MM.1S (cell line): ENCODE measurements around the gene SPPL2C.

ENCODE experiments used
- DNase-seq: peaks from one replicate; pipeline ENCODE4 v3.0.0-alpha.2; 2015
- H2AFZ ChIP-seq: fragments of 300-600 bp; sonication (generic); 2 replicates; pipeline ENCODE4 v1.6.0; 2016; ENCODE audit warnings: antibody characterized with exemption, low read length
- H3F3A ChIP-seq: fragments of 300-600 bp; sonication (generic); 2 replicates; pipeline ENCODE4 v1.6.1; 2016; ENCODE audit warnings: mild to moderate bottlenecking, antibody characterized with exemption, low read length, moderate library complexity, mixed read lengths; ENCODE audit not compliant: insufficient read depth
- H3K27ac ChIP-seq: fragments of 300-600 bp; sonication (generic); 2 replicates; pipeline ENCODE4 v1.5.1; 2016; ENCODE audit warnings: mild to moderate bottlenecking, low read length
- H3K27me3 ChIP-seq: fragments of 300-600 bp; sonication (generic); replicated peaks from 2 replicates; pipeline ENCODE4 v1.6.0; 2016; ENCODE audit warnings: low read length; ENCODE audit not compliant: insufficient read depth
- H3K36me3 ChIP-seq: fragments of 300-600 bp; sonication (generic); replicated peaks from 2 replicates; pipeline ENCODE4 v1.6.1; 2016; ENCODE audit warnings: mild to moderate bottlenecking, low read length, mixed read lengths; ENCODE audit not compliant: insufficient read depth
- H3K4me1 ChIP-seq: fragments of 300-600 bp; sonication (generic); 2 replicates; pipeline ENCODE4 v1.6.1; 2016; ENCODE audit warnings: low read length, mixed read lengths
- H3K4me2 ChIP-seq: fragments of 300-600 bp; sonication (generic); 2 replicates; pipeline ENCODE4 v1.6.0; 2016; ENCODE audit warnings: low read depth, low read length
- H3K4me3 ChIP-seq: fragments of 300-600 bp; sonication (generic); 2 replicates; pipeline ENCODE4 v1.5.1; 2016; ENCODE audit warnings: low read length, mixed read lengths
- H3K79me2 ChIP-seq: fragments of 300-600 bp; sonication (generic); 2 replicates; pipeline ENCODE4 v1.6.1; 2016; ENCODE audit warnings: mixed run types, low read length, mixed read lengths
- H3K9ac ChIP-seq: fragments of 300-600 bp; sonication (generic); 2 replicates; pipeline ENCODE4 v1.6.1; 2016; ENCODE audit warnings: low read length, mixed read lengths
- H3K9me2 ChIP-seq: fragments of 300-600 bp; sonication (generic); replicated peaks from 2 replicates; pipeline ENCODE4 v1.6.1; 2016; ENCODE audit warnings: mild to moderate bottlenecking, low read length, mixed read lengths; ENCODE audit not compliant: insufficient read depth
- H3K9me3 ChIP-seq: fragments of 300-600 bp; sonication (generic); replicated peaks from 2 replicates; pipeline ENCODE4 v1.6.1; 2016; ENCODE audit warnings: mild to moderate bottlenecking, low read length, mixed read lengths; ENCODE audit not compliant: insufficient read depth
- H4K20me1 ChIP-seq: fragments of 300-600 bp; sonication (generic); 2 replicates; pipeline ENCODE4 v1.6.1; 2016; ENCODE audit warnings: mild to moderate bottlenecking, low read length, moderate library complexity, mixed read lengths; ENCODE audit not compliant: insufficient read depth
- EZH2 ChIP-seq: fragments of 300-600 bp; sonication (generic); optimal IDR thresholded peaks from 2 replicates; pipeline ENCODE3; 2017; ENCODE audit warnings: low read depth, mild to moderate bottlenecking, antibody characterized with exemption, low read length, mixed read lengths
- EZH2phosphoT487 ChIP-seq: fragments of 300-600 bp; sonication (generic); IDR thresholded peaks from 2 replicates; pipeline ENCODE4 v1.6.1; 2018; ENCODE audit warnings: antibody characterized with exemption, low read length
- TF ChIP-seq, protein P1 (sequence below): fragments of 300-600 bp; sonication (generic); IDR thresholded peaks from 2 replicates; pipeline ENCODE4 v1.5.1; 2016; ENCODE audit warnings: antibody characterized with exemption, low read length, mixed read lengths

Gene SPPL2C

GRCh38 chr17:45839442-45839841 lies 5.2 kb upstream of the SPPL2C start:
- DNase-seq = no peak
- Histone ChIP-seq H3K79me2 (no peaks in the 10 kb centered on the region), H3K9me2 (no peaks in the 10 kb centered on the region), H3K9me3 (no peaks in the 10 kb centered on the region), H3K9ac (no peak overlapping the region), H3K27ac (no peak overlapping the region), H3K36me3 (no peaks in the 10 kb centered on the region), H3K4me1 (no peaks in the 10 kb centered on the region), H3K27me3 (peaks cover 42% of the 10 kb centered on the region), H3K4me3 (no peak overlapping the region), H3K4me2 (no peak overlapping the region), H2AFZ (no peak overlapping the region), H3F3A (no peaks in the 10 kb centered on the region), H4K20me1 (no peaks in the 10 kb centered on the region)
- TF ChIP-seq, protein P1, sequence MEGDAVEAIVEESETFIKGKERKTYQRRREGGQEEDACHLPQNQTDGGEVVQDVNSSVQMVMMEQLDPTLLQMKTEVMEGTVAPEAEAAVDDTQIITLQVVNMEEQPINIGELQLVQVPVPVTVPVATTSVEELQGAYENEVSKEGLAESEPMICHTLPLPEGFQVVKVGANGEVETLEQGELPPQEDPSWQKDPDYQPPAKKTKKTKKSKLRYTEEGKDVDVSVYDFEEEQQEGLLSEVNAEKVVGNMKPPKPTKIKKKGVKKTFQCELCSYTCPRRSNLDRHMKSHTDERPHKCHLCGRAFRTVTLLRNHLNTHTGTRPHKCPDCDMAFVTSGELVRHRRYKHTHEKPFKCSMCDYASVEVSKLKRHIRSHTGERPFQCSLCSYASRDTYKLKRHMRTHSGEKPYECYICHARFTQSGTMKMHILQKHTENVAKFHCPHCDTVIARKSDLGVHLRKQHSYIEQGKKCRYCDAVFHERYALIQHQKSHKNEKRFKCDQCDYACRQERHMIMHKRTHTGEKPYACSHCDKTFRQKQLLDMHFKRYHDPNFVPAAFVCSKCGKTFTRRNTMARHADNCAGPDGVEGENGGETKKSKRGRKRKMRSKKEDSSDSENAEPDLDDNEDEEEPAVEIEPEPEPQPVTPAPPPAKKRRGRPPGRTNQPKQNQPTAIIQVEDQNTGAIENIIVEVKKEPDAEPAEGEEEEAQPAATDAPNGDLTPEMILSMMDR = no peak
- TF ChIP-seq EZH2phosphoT487 (no peak), EZH2 (no peak)

DNA sequence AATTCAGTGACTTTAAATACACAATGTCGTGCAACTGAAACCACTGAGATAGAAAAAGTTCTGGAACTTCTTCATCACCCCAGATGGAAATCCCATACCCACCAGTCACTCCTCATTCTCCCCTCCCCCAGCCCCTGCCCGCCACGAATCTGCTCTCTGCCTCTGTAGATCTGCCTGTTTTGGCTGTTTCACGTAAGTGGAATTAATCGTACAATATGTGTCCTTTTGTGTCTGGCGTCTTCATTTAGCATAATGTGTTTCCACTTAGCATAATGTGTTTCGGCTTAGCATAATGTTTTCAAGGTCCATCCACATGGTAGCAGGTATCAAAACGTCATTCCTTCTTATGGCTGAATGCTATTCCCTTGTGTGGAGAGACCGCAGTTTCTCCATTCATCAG lies 3.5 kb upstream of the SPPL2C start:
- H3K27ac ChIP-seq = no peak overlapping the region
- H3K9me3 ChIP-seq = no peaks in the 10 kb centered on the region
- no peak for DNase-seq
- no peak overlapping the region for H3K9ac ChIP-seq
- H3K27me3 ChIP-seq = peaks cover 39% of the 10 kb centered on the region
- TF ChIP-seq EZH2phosphoT487 = no peak
- TF ChIP-seq EZH2 = no peak
- TF ChIP-seq, protein P1 = no peak
- H3K79me2 ChIP-seq = no peaks in the 10 kb centered on the region
- H3F3A ChIP-seq = no peaks in the 10 kb centered on the region
- no peaks in the 10 kb centered on the region for H3K36me3 ChIP-seq
- H3K4me1 ChIP-seq = no peaks in the 10 kb centered on the region
- H2AFZ ChIP-seq = no peak overlapping the region
- H4K20me1 ChIP-seq = no peaks in the 10 kb centered on the region
- H3K4me3 ChIP-seq = no peak overlapping the region
- H3K9me2 ChIP-seq = no peaks in the 10 kb centered on the region
- H3K4me2 ChIP-seq = no peak overlapping the region

GRCh38 chr17:45841883-45842525 lies 2.7 kb upstream of the SPPL2C start:
- Histone ChIP-seq H3K79me2 (no peaks in the 10 kb centered on the region), H3K9ac (no peak overlapping the region), H3K27me3 (peaks cover 38% of the 10 kb centered on the region), H3K4me1 (no peaks in the 10 kb centered on the region), H3F3A (no peaks in the 10 kb centered on the region), H3K27ac (no peak overlapping the region), H3K36me3 (no peaks in the 10 kb centered on the region), H3K9me2 (no peaks in the 10 kb centered on the region), H3K9me3 (no peaks in the 10 kb centered on the region), H3K4me2 (no peak overlapping the region), H3K4me3 (no peak overlapping the region), H4K20me1 (no peaks in the 10 kb centered on the region), H2AFZ (no peak overlapping the region)
- TF ChIP-seq, protein P1 = no peak
- TF ChIP-seq EZH2phosphoT487 = no peak
- TF ChIP-seq EZH2 = no peak
- DNase-seq = no peak
